Measurements from ENCODE around the gene ZC3H10.

Gene ZC3H10

GRCh38 chr12:56161690-56162351 is 43.8 kb downstream of the ZC3H10 start:
- Histone ChIP-seq H3K36me3 (peaks cover 62% of the 10 kb centered on the region), H3K4me1 (no peaks in the 10 kb centered on the region; the same call in 1 of the 2 replicates), H3K4me3 (ENCODE audit: low read depth, low read length) (no peak overlapping the region), H3K27me3 (no peaks in the 10 kb centered on the region; the same call in 1 of the 2 replicates), H3K9me3 (no peaks in the 10 kb centered on the region)
- DNase-seq: no peak
- TF ChIP-seq CTCF (IDR thresholded peaks at IDR 0.05; ENCODE audit: low read depth, low read length): no peak

DNA sequence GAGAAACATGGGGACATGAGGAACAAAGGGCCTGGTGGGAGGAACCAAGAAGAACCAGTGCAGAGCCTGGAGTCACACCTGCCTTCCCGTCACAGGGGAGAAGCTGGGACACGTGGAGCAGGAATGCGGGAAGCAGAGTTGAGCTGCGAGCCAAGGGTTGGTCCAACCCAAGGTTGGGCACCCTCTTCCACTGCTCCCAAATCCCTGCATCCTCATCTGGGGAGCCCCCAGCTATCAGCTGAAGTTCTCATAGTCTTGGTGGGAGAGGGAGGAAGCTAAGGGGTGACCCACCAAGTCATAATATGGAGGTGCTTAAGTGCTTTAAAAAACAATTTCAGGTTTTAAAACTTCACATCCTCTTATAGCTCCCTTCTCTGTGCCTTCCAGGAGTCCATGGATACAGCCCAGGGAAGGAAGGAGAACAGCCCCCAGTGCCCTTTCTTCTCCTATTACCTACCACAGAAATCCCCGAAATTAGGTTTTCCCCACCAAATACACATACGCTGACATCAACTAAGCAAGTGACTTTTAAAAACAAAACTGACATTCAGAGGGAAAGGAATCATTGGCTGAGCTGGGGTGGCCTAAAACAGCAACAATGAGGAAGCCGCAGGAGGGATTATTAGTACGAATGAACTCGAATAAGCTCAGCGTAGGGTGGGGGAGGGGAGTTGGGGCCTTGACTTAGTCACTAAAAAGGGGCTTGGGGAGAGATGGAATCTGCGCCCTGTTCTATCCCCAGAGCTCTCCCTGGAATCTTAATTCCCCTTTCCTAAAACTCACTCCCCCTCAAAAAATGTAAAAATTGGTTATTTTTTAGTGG is 44.6 kb downstream of the ZC3H10 start:
- H3K4me3 ChIP-seq (ENCODE audit: low read depth, low read length): no peak overlapping the region
- no peaks in the 10 kb centered on the region for H3K9me3 ChIP-seq
- no peak for TF ChIP-seq CTCF (IDR thresholded peaks at IDR 0.05; ENCODE audit: low read depth, low read length)
- DNase-seq: no peak
- H3K36me3 ChIP-seq: peaks cover 67% of the 10 kb centered on the region
- H3K4me1 ChIP-seq: no peaks in the 10 kb centered on the region; the same call in 1 of the 2 replicates
- no peaks in the 10 kb centered on the region; the same call in 1 of the 2 replicates for H3K27me3 ChIP-seq

DNA sequence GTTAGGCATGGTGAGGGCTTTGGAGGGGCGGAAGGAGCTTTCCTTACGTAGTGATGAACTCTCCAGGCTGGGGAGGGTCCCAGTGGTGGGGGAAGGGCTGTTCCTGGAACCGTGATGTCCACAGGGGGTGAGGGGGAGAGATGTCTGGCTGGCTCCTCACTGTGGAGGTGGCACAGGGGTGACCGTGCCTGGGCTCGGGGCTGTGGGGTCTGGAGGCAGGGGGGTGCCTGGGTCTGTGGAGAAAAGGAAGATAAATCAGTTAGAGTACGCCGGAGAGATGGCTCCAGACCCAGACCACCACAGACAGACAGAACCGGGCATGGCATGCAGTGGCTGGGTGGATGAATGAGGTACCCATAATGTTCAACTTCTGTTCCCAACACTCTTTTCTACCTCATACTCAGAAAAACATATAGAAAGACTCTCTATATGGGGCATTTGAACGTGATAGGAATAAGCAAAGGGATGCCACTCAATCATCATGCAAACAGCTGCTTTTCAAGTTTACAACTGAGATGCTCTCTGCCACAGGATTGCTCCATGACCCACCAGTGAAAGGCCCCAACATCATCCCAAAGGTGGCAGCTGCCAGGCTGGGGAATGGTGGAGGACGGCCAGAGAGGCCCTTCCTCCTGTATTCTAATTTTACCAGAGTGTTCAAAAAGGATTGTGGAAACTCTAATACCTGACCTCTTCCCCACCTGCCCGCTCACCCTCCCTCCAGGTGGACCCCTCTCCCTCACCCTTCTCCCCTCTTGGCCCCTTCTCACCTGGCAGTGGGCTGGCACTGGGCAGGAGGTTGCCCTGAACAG is 45.7 kb downstream of the ZC3H10 start:
- no peaks in the 10 kb centered on the region; the same call in 1 of the 2 replicates for H3K27me3 ChIP-seq
- TF ChIP-seq CTCF (IDR thresholded peaks at IDR 0.05; ENCODE audit: low read depth, low read length): no peak
- H3K36me3 ChIP-seq: peaks cover 74% of the 10 kb centered on the region
- H3K4me1 ChIP-seq: no peaks in the 10 kb centered on the region; the same call in 1 of the 2 replicates
- DNase-seq: no peak
- H3K9me3 ChIP-seq: no peaks in the 10 kb centered on the region
- H3K4me3 ChIP-seq (ENCODE audit: low read depth, low read length): no peak overlapping the region

DNA sequence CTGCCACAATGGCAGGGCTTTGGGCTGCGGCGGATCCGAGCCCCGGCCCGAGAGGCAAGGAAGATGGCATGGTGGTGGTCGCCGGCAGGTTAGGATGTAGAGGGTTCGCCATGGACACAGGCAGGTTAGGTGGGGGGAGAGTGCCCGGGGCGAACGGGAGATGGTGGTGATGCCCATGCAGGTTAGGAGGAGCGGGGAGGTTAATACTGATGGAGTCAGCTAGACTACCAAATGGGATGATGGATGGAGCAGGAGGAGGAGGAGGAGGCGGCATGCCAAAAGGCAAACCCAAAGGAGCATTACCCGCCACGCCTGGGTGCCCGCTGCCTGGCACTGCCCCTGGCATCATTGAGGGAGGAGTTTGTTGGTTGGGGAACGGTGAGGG is 46.3 kb downstream of the ZC3H10 start:
- no peaks in the 10 kb centered on the region; the same call in 1 of the 2 replicates for H3K4me1 ChIP-seq

GRCh38 chr12:56165369-56165768 is 47.3 kb downstream of the ZC3H10 start:
- TF ChIP-seq CTCF (IDR thresholded peaks at IDR 0.05; ENCODE audit: low read depth, low read length): no peak
- no peak overlapping the region for H3K4me3 ChIP-seq (ENCODE audit: low read depth, low read length)
- H3K36me3 ChIP-seq: peaks cover 76% of the 10 kb centered on the region
- H3K9me3 ChIP-seq: no peaks in the 10 kb centered on the region
- no peaks in the 10 kb centered on the region for H3K4me1 ChIP-seq
- no peaks in the 10 kb centered on the region; the same call in 1 of the 2 replicates for H3K27me3 ChIP-seq
- DNase-seq: no peak

More for the DNA sequence above, 46.3 kb downstream of the ZC3H10 start:
- TF ChIP-seq CTCF (IDR thresholded peaks at IDR 0.05; ENCODE audit: low read depth, low read length): no peak
- no peaks in the 10 kb centered on the region for H3K9me3 ChIP-seq
- no peaks in the 10 kb centered on the region; the same call in 1 of the 2 replicates for H3K27me3 ChIP-seq
- DNase-seq: no peak
- no peak overlapping the region for H3K4me3 ChIP-seq (ENCODE audit: low read depth, low read length)
- peaks cover 79% of the 10 kb centered on the region for H3K36me3 ChIP-seq

Measured in BE2C (cell line).